MG63 (cell line): ENCODE data around the gene RHOU. TPM values are rescaled to one million over a fixed set of nuclear protein-coding genes. Genes with fewer than 3 reads are reported as not detected.

Experiments used
- DNase-seq: peaks from one replicate; pipeline ENCODE4 v3.0.0-alpha.2; 2020
- H3K27me3 ChIP-seq: fragments of 250-450 bp; sonication (Bioruptor Pico); 2 replicates; pipeline ENCODE4 v1.5.1; 2020; ENCODE audit warnings: mild to moderate bottlenecking, moderate library complexity
- H3K36me3 ChIP-seq: fragments of 250-450 bp; sonication (Bioruptor Pico); 2 replicates; pipeline ENCODE4 v1.5.1; 2020; ENCODE audit warnings: mild to moderate bottlenecking, moderate library complexity
- H3K4me3 ChIP-seq: fragments of 250-450 bp; sonication (Bioruptor Pico); 2 replicates; pipeline ENCODE4 v1.5.1; 2020; ENCODE audit warnings: mild to moderate bottlenecking, moderate library complexity
- H3K9me3 ChIP-seq: fragments of 250-450 bp; sonication (Bioruptor Pico); 2 replicates; pipeline ENCODE4 v1.5.1; 2020; ENCODE audit warnings: mild to moderate bottlenecking, moderate library complexity
- total RNA-seq: library from RNA; depleted of rRNA; stranded (reverse); fragments of >200 nt; shearing (Covaris generic); gene quantifications from 2 replicates; pipeline ENCODE4 v1.2.3, GENCODE V29; 2014; ENCODE audit warnings: low replicate concordance

RHOU gene
- total RNA-seq, 1 experiment from 2014 or later, result 2.5 TPM

DNA sequence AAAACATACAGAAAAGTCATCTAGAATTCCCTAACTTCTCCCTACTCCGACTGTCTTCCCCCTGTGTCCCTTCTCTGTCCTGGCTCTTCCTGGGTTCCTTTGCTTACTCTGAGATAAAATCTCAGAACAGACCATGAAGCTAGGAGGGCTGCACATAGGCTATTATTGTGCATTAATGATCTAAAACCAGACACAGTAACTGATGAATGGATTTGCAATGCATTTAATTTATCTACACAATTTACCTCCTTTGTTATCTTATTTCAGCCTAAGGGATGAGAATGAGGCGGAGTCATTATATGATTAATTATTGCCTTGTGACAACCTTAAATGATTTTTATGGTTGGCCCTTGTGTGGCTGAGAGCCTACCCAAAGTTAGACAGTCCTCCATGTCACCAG, 14.5 kb downstream of the RHOU start:
- no peaks in the 10 kb centered on the region for H3K9me3 ChIP-seq
- DNase-seq, result no peak
- H3K27me3 ChIP-seq, result peaks cover 32% of the 10 kb centered on the region
- H3K36me3 ChIP-seq, result no peaks in the 10 kb centered on the region
- H3K4me3 ChIP-seq, result no peak overlapping the region

GRCh38 chr1:228750915-228751314, 15.6 kb downstream of the RHOU start:
- Histone ChIP-seq H3K9me3 (no peaks in the 10 kb centered on the region), H3K4me3 (no peak overlapping the region), H3K27me3 (peaks cover 37% of the 10 kb centered on the region), H3K36me3 (no peaks in the 10 kb centered on the region)
- DNase-seq, result no peak

GRCh38 chr1:228751360-228752098, 16.2 kb downstream of the RHOU start:
- no peak overlapping the region for H3K4me3 ChIP-seq
- H3K9me3 ChIP-seq, result no peaks in the 10 kb centered on the region

GRCh38 chr1:228752258-228752657, 17.0 kb downstream of the RHOU start:
- no peaks in the 10 kb centered on the region for H3K9me3 ChIP-seq
- peaks cover 43% of the 10 kb centered on the region for H3K27me3 ChIP-seq
- H3K36me3 ChIP-seq, result no peaks in the 10 kb centered on the region
- no peak overlapping the region for H3K4me3 ChIP-seq
- DNase-seq, result no peak

More at GRCh38 chr1:228751360-228752098, 16.2 kb downstream of the RHOU start:
- DNase-seq, result no peak
- Histone ChIP-seq H3K36me3 (no peaks in the 10 kb centered on the region), H3K27me3 (peaks cover 37% of the 10 kb centered on the region)

GRCh38 chr1:228752675-228753265, 17.5 kb downstream of the RHOU start:
- H3K9me3 ChIP-seq, result no peaks in the 10 kb centered on the region
- no peak overlapping the region for H3K4me3 ChIP-seq
- DNase-seq, result no peak
- peaks cover 44% of the 10 kb centered on the region for H3K27me3 ChIP-seq
- no peaks in the 10 kb centered on the region for H3K36me3 ChIP-seq

GRCh38 chr1:228753287-228753686, 18.0 kb downstream of the RHOU start:
- H3K9me3 ChIP-seq, result no peaks in the 10 kb centered on the region
- H3K27me3 ChIP-seq, result peaks cover 44% of the 10 kb centered on the region
- DNase-seq, result no peak
- no peaks in the 10 kb centered on the region for H3K36me3 ChIP-seq
- H3K4me3 ChIP-seq, result no peak overlapping the region

DNA sequence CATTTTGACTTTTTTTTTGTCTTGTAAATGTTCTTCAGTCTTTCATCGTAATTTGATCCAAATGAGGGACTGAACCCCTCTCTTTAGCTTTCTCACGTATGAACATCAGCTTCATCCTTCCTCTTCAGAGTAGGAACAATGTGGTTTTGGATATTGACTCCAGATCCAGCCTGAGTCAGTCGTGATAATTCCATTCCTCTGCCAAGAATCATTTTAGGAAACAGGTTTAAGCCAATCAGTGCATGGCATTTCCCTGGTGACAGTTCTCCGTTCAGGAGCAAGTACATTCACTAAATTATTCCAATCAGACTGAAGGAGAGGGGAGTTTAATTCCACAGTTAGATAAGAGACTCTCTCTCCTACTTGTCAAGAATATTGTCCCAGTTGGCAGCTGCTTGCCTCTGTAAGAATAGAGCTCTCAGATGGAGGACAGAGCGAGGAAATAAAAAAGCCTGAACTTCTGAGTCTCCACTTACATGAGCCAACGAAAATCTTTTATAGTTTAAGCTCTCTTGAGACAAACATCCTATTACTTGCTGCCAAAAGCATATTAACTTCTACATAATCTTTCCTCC, 18.6 kb downstream of the RHOU start:
- peaks cover 44% of the 10 kb centered on the region for H3K27me3 ChIP-seq
- H3K9me3 ChIP-seq, result no peaks in the 10 kb centered on the region
- H3K36me3 ChIP-seq, result no peaks in the 10 kb centered on the region
- no peak overlapping the region for H3K4me3 ChIP-seq
- DNase-seq, result no peak

DNA sequence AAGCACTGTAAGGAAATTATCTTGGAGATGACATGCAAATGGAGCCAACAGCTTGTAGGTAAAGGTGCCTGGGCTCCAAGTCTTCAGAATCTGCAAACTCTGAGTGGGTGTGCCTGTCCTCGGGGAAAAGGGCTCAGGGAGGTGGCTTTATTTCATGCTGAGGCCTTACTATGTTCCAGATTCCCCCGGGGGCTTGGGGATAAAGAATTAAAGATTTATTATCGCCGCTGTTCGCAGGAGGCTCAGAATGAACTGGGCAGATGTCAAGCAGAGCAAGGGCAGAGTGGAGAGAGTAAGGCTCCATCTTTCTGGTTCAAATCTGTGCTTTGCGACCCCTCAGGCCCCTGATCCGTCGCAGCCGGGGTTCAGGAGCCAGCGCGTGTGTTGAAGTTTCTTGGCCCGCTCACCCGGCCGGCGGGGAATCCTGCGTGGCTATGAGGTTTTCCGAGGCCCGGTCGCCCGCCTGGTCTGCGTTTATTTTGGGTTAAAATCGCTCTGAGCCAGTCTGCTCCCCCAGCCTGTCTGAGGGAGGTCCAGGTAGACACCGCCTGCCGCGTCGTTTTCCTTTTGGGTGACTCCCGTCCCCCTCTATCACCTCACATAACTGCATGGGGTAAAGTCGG, 19.5 kb downstream of the RHOU start:
- no peak for DNase-seq
- Histone ChIP-seq H3K4me3 (no peak overlapping the region), H3K27me3 (peaks cover 38% of the 10 kb centered on the region), H3K36me3 (no peaks in the 10 kb centered on the region), H3K9me3 (no peaks in the 10 kb centered on the region)

DNA sequence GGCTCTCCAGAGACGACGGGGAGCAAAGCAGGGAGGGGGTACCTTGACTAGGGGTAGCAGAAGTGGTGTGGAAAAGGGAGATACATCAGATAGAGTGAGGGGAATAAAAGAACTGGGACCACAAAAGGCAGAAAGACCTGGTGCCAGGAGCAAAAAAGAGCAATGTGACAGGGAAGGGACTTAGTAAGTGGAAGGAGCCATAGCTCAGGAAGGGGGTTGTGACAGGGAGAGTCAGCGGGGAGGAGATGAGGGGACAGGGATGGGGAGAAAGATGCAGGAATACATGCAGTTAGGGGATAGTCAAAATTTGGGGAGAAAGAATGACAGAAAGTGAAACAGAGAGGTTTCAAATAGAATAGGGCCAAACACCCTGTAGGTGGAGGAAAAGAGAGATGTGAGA, 20.5 kb downstream of the RHOU start:
- no peak for DNase-seq
- Histone ChIP-seq H3K9me3 (no peaks in the 10 kb centered on the region), H3K4me3 (no peak overlapping the region), H3K27me3 (peaks cover 30% of the 10 kb centered on the region), H3K36me3 (no peaks in the 10 kb centered on the region)

DNA sequence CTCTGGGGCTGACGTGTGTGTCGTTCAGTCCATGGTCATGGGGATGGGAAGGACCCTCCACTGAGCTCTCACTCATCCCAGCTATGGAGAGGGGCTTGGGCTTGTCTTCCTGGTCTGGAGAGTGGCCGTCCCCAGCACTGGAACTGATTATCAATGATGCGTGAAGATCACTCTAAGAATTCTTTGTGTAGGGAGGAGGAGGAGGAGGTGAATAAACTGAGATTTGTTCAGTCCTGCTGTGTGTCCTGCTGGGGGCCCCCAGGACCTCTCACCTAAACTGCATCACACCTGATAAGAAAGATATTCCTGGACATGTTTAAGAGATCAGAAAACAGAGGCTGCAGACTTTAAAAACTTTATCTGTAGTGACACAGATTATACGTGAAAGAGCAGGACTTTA, 21.2 kb downstream of the RHOU start:
- H3K36me3 ChIP-seq, result no peaks in the 10 kb centered on the region
- no peaks in the 10 kb centered on the region for H3K9me3 ChIP-seq
- no peak for DNase-seq
- peaks cover 26% of the 10 kb centered on the region for H3K27me3 ChIP-seq
- H3K4me3 ChIP-seq, result no peak overlapping the region

DNA sequence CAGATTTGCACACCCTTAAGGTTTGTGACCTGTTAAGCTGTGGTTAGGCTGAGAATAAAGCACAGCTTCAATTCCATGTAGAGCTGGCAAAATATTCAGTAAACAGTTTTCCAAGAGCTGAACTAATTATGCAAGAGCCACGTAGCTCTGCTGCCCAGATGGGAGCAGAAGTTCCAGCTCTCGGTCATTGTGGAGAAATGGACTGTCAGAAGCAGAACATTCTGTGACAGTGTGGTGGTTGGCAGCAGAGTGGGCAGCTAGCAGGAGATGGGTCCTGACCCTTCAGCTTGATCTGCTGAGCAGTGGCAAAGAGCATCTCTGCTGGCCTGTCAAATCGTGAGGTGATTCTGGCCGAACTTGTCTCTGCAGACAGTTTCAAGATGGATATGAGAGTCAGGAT, 23.2 kb downstream of the RHOU start:
- H3K9me3 ChIP-seq, result no peaks in the 10 kb centered on the region
- no peak for DNase-seq
- H3K27me3 ChIP-seq, result peaks cover 15% of the 10 kb centered on the region
- no peaks in the 10 kb centered on the region for H3K36me3 ChIP-seq
- H3K4me3 ChIP-seq, result no peak overlapping the region

DNA sequence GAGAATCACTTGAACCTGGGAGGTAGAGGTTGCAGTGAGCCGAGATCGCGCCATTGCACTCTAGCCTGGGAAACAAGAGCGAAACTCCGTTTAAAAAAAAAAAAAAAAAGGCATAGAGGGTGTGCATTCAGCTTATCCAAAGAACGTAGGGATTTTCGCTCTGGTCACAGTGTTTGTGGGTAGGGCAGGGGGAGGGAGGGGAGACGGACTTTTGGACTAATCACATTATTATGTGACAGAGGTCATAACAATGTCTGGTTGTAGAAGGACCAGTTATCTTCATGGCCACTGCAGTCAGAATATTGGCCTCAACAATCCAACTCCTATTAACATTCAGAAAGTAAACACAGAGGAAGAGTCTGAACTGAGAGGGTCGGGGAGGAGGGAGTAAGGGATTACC, 25.7 kb downstream of the RHOU start:
- Histone ChIP-seq H3K36me3 (no peaks in the 10 kb centered on the region), H3K4me3 (no peak overlapping the region), H3K27me3 (peaks cover 10% of the 10 kb centered on the region), H3K9me3 (no peaks in the 10 kb centered on the region)
- DNase-seq, result no peak

DNA sequence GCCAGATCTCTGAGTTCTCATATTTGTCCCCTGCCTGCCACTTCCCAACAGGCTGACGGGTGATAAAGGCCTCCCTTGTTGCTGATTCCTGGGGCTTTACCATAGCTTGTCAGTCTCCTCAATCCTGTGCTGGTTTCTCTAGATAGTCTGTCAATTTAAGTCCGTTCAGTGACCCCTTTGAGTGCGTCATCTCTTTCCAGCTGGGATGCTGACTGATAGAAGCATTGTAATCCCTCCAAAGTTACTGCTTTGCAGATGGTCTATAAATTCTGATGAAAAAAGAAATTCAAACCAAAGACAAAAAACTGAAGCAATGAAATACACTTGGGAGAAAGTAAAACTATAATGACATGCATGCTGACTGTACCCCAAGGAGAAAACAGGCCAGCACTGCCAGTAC, 28.3 kb downstream of the RHOU start:
- H3K27me3 ChIP-seq, result peaks cover 6% of the 10 kb centered on the region; the same call in 1 of the 2 replicates
- H3K4me3 ChIP-seq, result no peak overlapping the region
- no peak for DNase-seq
- H3K9me3 ChIP-seq, result no peaks in the 10 kb centered on the region
- no peaks in the 10 kb centered on the region for H3K36me3 ChIP-seq

GRCh38 chr1:228765168-228765946, 30.1 kb downstream of the RHOU start:
- Histone ChIP-seq H3K27me3 (peaks cover 4% of the 10 kb centered on the region; the same call in 1 of the 2 replicates), H3K9me3 (no peaks in the 10 kb centered on the region), H3K4me3 (no peak overlapping the region), H3K36me3 (no peaks in the 10 kb centered on the region)
- DNase-seq, result no peak

- DNase-seq, result no peak
- no peak overlapping the region for H3K4me3 ChIP-seq
Observed at GRCh38 chr1:228766788-228767187, 31.5 kb downstream of the RHOU start.

DNA sequence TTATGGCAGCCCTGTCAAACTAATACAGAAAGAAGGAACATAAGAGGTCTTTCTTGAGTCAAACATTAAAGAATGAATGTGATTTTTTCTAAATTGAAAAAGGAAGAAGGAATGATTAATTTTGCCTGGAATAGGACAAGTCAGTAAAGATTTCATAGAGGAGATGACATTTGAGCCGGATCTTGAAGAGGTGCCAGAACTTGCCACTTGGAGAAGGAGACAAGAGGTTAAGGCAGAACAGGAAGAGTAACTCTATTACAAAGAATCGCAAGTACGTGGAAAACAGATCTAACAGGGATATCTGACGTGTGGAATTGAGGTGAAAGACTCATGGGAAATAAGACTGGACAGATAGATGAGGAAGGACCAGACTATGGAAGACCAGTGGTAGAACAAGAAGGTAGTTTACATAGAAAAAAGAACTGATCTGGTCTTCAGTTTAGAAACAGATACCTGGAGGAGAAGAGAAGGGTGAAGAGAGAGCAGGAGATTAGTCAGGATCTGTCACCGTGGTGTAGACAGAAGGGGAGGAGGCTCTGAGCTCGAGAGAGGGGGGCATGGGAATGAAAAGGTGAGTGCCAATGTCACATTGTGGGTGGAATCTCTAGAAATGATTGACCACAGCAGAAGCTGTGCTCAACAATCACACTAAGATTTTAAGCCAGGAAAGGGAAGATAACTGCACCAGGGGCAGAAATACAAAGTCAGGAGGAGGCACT, 32.5 kb downstream of the RHOU start:
- Histone ChIP-seq H3K4me3 (no peak overlapping the region), H3K36me3 (no peaks in the 10 kb centered on the region), H3K9me3 (no peaks in the 10 kb centered on the region), H3K27me3 (peaks cover 4% of the 10 kb centered on the region; the same call in 1 of the 2 replicates)
- DNase-seq, result no peak

More at GRCh38 chr1:228766788-228767187, 31.5 kb downstream of the RHOU start:
- H3K27me3 ChIP-seq, result peaks cover 4% of the 10 kb centered on the region; the same call in 1 of the 2 replicates
- no peaks in the 10 kb centered on the region for H3K36me3 ChIP-seq
- H3K9me3 ChIP-seq, result no peaks in the 10 kb centered on the region
